Stimulated activated CD4-positive, alpha-beta T cell treated with anti-CD3 and anti-CD28 coated beads, Interleukin-15, amount 100 ng/mL, for 1 hour (primary cell): Measurements from ENCODE around the gene ZNF777.

Experiments used
- DNase-seq, 2 donors: peaks; one replicate each; pipeline ENCODE4 v3.0.0-alpha.2; 2020; ENCODE audit warnings: low read depth in 1 of 2, low spot score in 1 of 2

The ZNF777 gene

DNA sequence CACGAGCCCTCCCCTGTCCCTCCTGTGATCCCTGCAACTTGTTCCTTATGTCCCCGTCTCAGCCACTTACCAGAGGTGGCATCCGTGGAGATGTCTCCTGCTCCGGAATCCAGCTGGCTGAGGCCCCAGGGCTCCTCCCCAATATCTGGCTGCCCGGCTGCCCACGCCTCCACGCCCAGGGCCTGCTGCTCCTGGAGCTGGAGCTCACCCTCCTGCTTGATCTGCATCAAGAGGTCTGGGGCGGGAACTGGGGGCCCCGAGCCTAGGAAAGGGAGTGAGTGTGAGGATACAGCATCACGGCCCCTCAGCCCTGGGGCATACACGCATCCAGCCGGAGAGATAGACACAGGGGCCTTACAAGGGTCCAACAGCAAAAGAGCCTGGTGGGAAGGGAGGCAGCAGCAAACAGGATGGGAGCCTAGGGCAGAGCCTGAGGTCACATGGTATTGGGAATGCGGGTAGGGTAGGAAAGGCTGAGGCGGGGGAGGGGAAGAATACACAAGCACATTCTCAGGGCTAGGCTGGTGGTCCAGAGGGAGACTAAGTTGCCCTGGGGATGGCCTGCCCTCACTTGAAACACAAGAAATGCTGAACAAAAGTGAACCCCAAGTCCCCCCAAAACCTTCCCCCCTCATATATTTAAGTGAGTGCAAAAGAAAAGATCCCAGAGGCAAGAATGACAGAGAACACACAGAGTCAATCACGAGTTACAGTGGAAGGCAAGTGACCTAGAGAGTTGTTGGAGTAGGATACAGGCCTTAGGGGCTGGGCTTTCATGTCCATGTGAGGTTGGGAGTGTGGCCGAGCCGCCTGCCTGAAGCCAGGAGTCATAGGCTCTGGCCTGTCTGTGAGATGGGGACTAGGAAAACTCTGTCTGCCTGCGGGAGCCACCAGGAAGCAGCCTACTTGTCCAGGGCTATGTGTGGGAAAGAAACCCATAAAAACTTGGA, 16.9 kb upstream of the ZNF777 start:
- no peak for DNase-seq

DNA sequence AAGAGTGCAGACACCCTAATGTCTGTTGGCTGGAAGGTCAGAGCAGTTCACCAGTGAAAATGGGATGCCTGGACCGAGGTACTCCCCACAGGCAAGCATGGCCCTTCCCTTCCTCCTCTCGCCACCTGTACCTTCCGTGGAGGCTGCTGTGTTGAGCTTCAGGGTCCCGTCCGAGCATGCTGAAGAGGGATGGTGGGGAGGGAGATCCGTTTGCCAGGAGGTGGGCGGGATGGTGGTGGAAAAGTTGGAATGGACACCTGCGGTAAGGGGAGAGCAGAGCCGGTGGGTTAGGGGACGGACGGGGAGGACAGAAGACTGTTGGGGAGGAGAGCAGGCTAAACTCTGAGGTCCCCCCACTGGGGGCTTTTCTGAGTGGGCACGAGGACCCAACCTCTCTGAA, 15.9 kb upstream of the ZNF777 start:
- no peak for DNase-seq

DNA sequence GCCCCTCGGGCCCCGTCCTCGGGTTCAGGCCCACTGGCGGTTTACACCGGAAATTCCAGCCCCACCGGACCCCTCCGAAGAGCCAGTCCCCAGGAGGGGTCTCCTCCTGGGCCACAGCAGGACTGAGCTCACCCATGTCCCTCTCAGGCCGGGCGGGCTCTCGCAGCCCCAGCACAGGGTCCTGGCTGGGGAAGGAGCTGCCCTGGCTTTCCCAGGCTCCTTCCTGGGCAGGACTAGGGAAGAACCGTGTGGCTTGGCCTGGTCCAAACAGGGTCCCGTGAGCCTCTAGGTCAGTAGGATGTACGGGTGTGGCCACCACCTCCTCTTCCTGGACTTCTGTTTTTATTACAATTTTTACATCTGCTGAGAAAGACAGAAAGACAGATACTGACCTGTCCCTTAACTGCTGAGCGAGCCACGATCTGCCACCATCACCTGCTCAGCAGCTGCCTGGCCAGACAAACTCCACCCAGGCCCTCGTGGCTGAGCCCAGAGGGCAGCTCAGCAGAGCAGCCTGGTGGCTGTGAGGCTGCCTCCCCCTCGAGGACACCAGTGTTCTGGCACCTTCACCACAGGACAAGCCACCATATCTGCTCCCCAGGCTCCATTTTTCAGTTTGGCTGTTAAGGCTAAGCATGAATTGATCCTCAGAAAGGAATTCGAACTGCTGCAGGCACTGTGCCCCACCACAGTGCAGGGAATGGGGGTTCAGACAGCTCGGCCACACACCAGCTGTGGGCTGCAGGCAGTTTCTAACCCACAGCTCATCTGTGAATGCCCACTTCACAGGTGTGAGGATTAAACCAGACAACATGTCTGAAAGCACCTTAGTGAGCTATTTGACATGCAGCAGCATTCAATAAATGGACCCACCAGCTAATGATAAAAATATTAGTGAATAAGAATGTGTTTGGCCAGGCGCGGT, 14.5 kb upstream of the ZNF777 start:
- DNase-seq = no peak

DNA sequence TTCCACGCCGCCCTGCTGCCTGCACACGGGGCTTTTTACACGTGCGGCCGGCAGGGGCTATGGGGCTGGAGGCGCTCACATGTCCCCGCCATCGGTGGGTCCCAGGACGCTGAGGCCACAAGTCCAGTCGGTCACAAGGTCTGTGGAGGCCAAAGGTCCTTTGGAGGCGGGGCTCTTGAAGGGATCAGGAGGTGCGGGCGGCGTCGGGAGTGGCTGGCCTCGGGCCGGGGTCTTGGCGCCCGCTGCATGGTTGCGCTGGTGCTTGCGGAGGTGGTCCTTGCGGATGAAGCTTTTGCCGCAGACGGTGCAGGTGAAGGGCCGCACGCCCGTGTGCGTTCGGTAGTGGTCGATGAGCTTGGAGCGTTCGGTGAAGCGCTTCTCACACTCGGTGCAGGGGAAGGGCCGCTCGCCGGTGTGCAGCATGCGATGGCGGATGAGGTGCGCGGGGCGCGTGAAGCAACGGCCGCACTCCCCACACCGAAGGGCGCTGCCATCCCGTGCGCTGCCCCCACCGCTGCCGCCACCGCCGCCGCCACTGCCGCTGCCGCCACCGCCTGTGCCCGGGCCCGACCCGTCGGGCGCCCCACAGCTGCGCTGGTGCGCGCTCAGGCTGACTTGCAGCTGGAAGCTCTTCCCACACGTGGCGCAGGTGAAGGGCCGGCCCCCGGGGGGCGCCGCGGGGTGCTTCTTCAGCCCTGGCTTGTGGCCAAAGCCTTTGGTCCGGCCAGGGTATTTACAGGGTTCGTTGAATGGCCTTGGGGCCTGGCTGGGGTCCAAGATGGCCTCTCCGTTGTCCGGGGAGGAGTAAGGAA, 13.7 kb upstream of the ZNF777 start:
- DNase-seq = no peak

DNA sequence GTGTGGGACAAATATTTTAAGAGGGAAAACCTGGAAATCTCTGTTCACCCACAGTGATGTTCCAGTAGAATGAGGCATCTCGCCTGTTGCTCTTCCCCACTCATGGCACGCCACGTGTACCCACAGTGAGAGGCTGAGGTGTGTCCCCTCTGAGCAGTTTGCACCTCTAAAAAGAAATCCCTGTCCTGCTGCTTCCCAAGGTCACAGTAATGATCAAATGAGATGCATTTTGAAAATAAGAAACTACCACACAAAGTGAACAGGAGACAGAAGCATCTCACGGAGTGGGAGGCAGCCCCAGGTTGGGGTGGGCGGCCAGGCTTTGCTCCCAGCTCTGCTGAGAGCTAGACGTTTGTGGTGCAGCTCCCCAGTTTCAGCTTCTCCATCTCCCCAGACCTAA, 12.4 kb upstream of the ZNF777 start:
- DNase-seq = no peak

DNA sequence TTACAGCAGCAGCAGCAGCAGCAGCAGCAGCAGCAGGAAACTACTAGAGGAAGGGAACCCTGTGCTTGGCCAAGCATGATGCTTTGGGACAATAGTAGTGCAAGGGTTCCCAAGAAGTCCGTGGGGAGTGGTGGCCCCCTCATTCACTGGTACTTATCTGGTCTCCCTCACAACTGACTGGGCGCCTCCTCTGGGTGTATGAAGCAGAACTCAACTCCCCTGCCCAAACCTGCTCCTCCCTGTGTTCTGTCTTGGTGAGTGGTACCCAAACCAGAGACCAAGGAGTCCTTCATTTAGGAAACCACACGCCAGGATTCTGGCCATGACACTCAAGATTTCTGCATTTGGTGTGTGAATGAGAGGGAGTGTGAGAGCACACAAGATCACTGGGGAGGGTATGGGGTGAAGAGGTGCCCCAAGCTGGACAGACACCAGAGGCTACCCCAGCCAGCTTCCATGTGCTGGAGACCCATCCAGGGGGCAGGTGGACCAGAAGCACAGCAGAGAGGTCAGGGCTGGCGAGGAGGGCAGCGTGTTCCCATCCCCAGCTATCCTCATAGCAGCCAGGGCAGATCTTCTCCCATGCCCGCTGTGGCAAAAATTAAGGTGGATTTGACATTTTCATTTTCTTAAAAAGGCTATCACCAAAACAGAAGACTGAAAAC, 10.6 kb upstream of the ZNF777 start:
- DNase-seq = no peak

DNA sequence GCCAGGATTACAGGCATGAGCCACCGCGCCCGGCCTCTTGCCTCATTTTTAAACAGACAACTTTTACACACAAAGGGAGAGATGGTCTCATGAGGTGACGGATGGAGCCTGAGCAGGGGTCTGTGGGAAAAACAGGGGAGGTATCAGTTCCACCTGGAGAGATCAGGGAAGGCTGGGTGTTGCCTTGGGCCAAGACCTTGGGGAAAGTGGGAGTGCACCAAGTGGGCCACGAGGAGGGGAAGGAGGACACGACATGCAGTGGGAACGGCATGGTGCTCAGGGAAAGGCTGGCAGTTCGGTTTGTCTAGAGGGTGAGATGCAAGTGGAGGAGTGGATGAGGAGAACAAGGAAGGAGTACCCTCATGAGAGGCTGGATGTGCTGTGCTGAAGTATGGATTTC, 8.9 kb upstream of the ZNF777 start:
- no peak for DNase-seq

DNA sequence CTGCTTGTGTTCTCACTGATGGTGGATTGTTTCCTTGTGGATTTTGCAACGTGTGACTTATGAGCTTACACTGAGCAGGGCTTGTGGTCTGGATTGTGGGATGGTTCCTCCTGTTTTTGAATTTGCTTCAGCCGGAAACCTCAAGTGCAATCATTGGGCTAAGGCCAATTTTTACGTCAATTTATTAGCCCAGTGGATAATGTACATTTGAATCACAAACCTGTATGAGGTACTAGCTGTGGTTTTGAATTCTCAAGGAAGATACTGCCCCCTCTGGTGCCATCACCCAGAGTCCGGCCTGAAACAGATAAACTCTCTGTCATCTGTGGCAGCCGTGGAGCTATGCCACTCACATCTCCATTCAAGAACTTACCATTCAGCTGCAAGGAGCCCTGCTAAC, 7.3 kb upstream of the ZNF777 start:
- DNase-seq = no peak

DNA sequence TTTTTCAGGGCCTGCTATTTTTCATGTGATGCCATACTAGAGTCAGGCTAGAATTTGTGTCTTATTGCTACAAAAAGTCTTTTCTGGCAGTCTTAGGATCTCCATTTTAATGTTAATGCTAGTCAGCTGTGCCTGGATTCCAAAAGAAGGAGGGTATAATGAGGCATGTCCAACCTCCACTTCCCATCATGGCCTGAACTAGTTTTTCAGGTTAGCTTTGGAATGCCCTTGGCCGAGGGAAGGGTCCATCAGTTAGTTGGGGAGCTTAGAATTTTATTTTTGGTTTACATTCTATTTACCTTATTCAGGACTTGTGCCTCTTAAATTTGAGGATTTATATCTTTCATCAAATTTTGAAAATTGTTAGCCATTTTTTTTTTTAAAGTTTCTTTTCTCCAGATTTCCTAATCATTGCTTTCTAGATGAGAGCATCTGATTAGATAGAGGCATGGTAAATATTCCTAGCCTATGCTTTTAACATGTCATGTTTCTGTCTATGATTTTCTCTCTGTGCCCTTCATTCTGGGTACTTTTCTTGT, 6.5 kb upstream of the ZNF777 start:
- DNase-seq = no peak

DNA sequence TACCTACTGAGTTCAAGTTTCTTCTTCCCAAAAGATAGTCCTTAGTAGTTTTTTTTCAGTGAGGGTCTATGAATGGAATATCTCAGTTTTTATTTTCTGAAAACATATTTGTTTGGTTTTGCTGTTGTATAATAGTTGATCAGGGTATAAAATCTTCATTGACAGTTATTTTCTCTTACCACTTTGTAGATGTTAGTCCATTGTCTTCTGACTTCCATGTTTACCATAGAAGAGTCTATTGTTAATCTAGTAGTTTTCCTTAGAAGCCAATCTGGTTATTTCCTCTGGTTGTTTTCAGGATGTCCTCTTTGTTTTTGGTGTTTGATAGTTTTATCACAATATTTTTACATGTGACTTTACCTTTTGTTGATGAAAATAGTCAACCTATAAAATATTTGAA, 5.5 kb upstream of the ZNF777 start:
- no peak for DNase-seq

DNA sequence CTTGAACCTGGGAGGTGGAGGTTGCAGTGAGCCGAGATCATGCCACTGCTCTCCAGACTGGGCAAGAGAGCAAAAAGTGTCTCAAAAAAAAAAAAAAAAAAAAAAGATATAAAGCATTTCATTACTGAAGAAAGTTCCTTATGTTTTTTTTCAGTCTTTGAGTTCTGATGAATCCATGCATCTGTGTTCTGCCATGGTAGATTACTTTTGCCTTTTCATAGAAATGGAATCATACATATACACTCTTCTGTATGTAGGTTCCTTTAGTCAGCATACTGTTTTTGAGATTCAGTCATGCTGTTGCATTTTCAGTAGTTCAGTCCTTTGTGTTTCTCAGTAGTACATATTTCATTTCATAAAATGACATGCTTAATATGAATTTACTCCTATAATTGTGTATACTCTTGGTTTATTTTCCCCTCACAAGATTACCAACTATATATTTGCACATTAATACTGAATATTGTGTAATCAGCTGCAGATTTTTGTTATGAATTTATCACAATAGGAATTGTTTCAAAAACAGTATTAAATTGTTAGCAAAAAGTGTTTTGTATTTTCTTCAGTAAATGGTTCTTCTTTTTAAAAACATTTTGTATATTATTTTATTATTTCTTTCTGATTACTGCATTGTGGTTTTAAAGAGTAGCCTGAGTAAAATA, 2.8 kb upstream of the ZNF777 start:
- DNase-seq = no peak

DNA sequence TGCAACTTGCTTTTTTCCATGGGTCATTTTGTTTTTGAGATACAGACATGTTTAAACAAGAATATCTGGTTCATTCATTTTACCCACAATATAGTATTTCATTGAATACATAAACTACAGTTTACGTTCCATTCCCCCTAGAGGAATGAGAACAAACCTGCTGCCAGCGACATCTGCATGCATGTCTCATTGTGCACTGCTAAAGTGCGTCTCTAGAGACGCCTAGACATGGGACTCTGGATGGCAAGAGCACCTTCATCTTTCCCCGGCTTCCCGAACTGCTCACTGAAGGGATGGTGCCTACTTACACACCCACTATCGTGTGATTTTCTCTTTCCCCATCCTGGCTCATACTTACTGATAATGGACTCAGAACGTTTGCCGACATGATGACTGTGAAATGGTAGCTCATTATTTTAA, 1.2 kb upstream of the ZNF777 start:
- no peak for DNase-seq

DNA sequence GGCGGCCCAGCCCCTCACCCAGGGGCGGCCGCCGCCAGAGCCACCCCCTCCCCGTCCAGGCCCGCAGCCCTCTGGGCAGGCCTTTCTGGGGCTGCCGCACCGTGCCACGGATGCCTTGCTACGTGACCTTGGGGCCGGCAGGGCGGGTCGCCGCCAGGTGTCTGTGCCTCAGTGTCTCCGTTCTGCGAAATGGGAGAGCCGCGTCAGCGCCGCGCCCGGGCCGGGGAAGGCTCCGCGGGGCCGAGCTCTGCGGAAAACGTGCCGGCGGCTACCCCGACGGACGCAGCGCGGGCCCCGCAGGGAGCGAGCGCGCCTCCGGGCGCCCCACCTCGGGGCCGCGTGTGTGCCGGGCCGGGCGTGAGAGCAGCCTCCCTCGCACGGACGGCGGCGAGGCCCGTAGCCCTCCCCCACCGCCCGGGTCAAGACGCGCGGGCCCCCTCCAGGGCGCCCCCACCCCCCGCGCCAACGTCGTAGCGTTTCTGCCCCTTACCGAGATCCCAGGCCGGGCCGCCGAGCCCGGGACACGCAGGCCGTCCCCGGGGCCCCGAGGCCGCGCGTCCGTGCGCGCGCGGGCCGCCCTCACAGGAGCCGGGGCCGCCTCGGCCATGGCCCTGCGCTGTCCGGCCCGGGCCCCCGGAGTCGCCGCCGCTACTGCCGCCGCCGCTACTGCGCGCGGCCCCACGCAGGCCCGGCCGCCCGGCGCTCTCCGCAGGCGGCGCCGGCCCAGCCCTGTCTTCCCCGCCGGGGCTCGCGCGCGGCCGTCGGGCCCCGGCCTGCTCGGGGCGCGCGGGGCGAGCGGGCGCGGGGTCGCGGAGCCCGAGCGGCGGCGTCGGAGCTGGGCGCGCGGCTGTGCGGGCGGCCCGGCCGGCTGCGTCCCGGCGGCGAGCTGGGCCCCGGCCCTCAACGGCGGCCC, 1.1 kb downstream of the ZNF777 start:
- DNase-seq = no peak

DNA sequence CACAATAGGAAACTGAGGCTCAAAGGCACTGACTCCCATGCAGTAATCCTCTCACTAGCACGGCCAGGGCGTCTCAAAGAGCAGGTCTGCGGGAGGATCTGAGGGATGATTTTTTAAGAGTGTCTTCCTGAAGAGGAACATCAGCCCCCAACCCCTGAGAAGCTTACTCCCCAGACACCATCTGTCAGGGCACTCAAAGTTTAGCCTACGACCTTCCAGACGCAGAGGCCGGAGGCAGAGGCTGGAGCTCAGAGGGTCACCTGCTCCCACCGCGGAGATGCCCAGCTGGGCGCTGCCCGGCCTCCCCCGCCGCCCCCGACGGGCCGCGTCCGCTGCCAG, 1.7 kb downstream of the ZNF777 start:
- DNase-seq = no peak

DNA sequence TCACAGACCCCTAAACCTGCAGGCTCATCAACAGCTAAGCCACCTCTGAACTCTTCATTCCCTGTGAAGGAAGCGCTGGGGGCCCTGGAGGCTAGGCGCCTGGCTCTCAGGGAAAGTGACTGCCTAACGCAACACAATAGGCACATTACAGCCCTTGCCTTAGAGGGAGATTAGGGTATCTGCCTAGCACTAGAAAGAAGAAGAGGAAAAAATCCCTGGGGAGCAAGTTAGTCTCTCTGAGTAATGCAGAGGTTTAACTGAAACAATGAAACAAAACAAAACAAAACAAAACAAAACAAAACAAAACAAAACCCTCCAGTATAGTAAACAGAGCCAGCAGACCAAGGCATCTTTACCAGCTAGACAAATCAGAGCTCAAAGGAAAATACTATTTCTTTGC, 2.6 kb downstream of the ZNF777 start:
- DNase-seq = no peak

DNA sequence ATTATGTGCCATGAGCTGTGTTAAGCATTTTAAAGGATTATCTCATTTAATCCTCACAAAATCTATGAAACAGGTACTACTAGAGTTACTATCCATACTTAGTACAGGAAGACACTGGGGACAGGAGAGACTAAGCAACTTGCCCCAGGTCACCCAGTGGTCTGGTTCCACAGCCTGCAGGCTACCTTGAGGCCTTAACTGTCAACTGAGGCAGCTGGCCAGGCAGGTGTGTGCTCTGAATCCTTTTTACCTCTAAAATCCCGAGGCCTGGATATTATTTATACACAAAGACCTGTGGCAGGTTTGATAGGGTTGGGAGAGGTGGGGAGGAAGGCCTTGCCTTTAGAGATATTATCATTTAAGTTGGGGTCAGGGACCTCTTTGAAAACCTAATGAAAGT, 3.1 kb downstream of the ZNF777 start:
- no peak for DNase-seq

DNA sequence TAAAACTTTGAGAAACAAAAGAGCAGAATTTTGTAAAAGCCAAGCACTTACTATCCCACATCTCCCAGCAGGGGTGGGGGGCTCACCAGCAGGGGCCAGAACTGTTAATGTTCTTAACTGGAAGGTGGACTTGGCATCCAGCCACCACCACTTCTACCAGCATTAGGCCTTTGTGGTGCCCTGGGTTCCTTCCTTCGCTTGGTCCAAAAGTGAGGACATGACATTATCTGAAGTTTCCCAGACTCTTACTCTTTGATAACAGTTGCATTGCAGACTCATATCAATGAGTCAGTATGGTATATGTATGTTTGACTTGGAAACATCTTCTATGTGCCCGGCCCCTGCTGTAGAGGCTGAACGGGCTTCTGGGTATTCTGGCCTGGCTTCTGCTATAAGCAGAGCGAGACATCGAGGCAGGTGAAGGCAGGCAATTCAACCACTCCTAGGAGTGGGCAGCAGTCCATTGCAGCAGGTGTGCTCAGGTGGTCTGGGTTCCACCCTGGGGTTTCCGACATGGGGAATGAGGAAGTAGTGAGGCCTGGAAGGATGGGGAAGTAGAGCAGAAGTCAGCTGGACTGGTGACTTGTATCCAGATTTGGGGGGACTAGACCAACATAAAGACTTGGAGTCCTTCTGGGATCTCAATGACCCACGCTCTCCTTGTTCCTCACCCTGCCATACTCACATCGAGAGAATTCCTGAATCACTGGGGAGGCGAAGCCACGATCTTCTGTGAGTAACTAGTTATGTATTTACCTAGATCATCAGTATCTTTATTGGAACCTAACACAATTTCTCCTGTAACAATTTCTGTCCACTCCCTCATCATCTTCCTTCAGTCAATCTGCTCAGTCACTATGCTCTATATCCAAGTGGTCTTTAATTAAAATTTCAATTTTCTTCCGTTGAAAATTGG, 4.1 kb downstream of the ZNF777 start:
- DNase-seq = no peak
